Mucosa of descending colon (tissue), 3 donors: ENCODE results near the gene DGAT2. TPM values are rescaled to one million over a fixed set of nuclear protein-coding genes. Genes with fewer than 3 reads are reported as not detected.

Experiments
- ATAC-seq: fragments of 200-7000 bp; cut with Tn5 transposase; one replicate; pipeline ENCODE4 v1.9.1; 2020; ENCODE audit warnings: mild to moderate bottlenecking, moderate library complexity
- DNase-seq, 3 donors: peaks; one replicate each; pipeline ENCODE4 v3.0.0-alpha.2; 2020
- H3K36me3 ChIP-seq: fragments of 200-600 bp; one replicate; pipeline ENCODE4 v1.8.0; 2021; ENCODE audit warnings: low read depth, mild to moderate bottlenecking
- H3K4me1 ChIP-seq: fragments of 200-600 bp; one replicate; pipeline ENCODE4 v1.8.0; 2021; ENCODE audit warnings: low read depth, mild to moderate bottlenecking
- H3K4me3 ChIP-seq: fragments of 200-600 bp; one replicate; pipeline ENCODE4 v1.8.0; 2021; ENCODE audit warnings: mild to moderate bottlenecking
- H3K9me3 ChIP-seq: fragments of 200-600 bp; one replicate; pipeline ENCODE4 v1.8.0; 2021; ENCODE audit warnings: mild to moderate bottlenecking
- intact Hi-C, 2 donors: fragments of 100-400 bp; cut with DNase I in 1 of 2; cut with micrococcal nuclease in 1 of 2; formaldehyde crosslinking; loops; one replicate each; pipeline versions ENCODE4 v1.11.0 to v1.11.1; 2022; cut with DNase I, micrococcal nuclease
- total RNA-seq, 3 donors: library from RNA; stranded (reverse); fragmentation: NEBNext Ultra II Directional in 2 of 3; extraction: Animal tissue kit (Norgen Biotek cat#: 25700) in 2 of 3; gene quantifications; one replicate each; pipeline versions ENCODE4 v1.2.1 to v1.2.4, GENCODE V29; 2021 to 2023
- TF ChIP-seq, protein P1 (sequence below): fragments of 200-600 bp; IDR thresholded peaks from one replicate; pipeline ENCODE4 v1.8.0; 2022; ENCODE audit warnings: antibody characterized with exemption, mild to moderate bottlenecking
- donor health status: DM: no; HTN: no; CAD: no; lungs with moderate emphysema.
- donor health status: DM: no; HTN: no; CAD: no.
- donor health status: DM: no; HTN: yes; CAD: no.

DGAT2 gene
- total RNA-seq, 3 donors from 2014 or later, result 3.4 to 4.2 (median 3.5) TPM

- TF ChIP-seq, protein P1, sequence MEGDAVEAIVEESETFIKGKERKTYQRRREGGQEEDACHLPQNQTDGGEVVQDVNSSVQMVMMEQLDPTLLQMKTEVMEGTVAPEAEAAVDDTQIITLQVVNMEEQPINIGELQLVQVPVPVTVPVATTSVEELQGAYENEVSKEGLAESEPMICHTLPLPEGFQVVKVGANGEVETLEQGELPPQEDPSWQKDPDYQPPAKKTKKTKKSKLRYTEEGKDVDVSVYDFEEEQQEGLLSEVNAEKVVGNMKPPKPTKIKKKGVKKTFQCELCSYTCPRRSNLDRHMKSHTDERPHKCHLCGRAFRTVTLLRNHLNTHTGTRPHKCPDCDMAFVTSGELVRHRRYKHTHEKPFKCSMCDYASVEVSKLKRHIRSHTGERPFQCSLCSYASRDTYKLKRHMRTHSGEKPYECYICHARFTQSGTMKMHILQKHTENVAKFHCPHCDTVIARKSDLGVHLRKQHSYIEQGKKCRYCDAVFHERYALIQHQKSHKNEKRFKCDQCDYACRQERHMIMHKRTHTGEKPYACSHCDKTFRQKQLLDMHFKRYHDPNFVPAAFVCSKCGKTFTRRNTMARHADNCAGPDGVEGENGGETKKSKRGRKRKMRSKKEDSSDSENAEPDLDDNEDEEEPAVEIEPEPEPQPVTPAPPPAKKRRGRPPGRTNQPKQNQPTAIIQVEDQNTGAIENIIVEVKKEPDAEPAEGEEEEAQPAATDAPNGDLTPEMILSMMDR, result no peak
- Histone ChIP-seq H3K4me3 (no peak overlapping the region), H3K4me1 (no peaks in the 10 kb centered on the region), H3K36me3 (no peaks in the 10 kb centered on the region), H3K9me3 (no peaks in the 10 kb centered on the region)
- DNase-seq (no peak), ATAC-seq (no peak)
- intact Hi-C loops, result no loop called here
These were observed 66.2 kb downstream of the DGAT2 start for GRCh38 chr11:75834728-75835127.

- Histone ChIP-seq H3K4me1 (no peaks in the 10 kb centered on the region), H3K9me3 (no peaks in the 10 kb centered on the region), H3K4me3 (no peak overlapping the region), H3K36me3 (no peaks in the 10 kb centered on the region)
- no peak for ATAC-seq
- DNase-seq, result no peak
- TF ChIP-seq, protein P1, result no peak
- intact Hi-C loops, result no loop called here
These were observed 67.8 kb downstream of the DGAT2 start for GRCh38 chr11:75836417-75836816.

- Histone ChIP-seq H3K36me3 (no peaks in the 10 kb centered on the region), H3K4me3 (no peak overlapping the region), H3K4me1 (no peaks in the 10 kb centered on the region), H3K9me3 (no peaks in the 10 kb centered on the region)
- intact Hi-C loops, result no loop called here
- TF ChIP-seq, protein P1, result no peak
- ATAC-seq (no peak), DNase-seq (no peak)
These were observed 71.3 kb downstream of the DGAT2 start for GRCh38 chr11:75839851-75840250.

DNA sequence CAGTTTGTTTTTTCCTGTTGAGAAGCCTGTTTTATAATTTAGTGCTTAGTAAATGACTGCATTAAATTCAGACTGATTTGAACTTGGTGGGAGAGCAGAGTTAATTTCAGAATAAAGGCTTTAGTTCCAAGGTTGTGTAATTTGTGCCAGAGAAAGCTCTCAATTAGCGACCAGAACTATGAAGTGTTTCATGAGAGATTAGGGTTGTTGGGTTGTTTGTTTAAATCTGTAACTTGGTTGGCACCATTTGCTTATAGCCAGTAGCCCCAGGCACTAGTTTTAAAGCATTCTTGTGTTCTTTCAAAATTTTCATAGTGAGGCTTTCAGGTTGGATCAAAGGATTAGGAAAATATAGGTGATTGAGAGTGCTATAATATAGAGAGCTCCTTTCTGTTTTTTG, 71.9 kb downstream of the DGAT2 start:
- DNase-seq (no peak), ATAC-seq (no peak)
- no peaks in the 10 kb centered on the region for H3K36me3 ChIP-seq
- H3K9me3 ChIP-seq, result no peaks in the 10 kb centered on the region
- TF ChIP-seq, protein P1, result no peak
- intact Hi-C loops, result no loop called here
- H3K4me3 ChIP-seq, result no peak overlapping the region
- H3K4me1 ChIP-seq, result no peaks in the 10 kb centered on the region

GRCh38 chr11:75841739-75842138, 73.2 kb downstream of the DGAT2 start:
- intact Hi-C loops, result no loop called here
- H3K36me3 ChIP-seq, result no peaks in the 10 kb centered on the region

More at GRCh38 chr11:75841739-75842138, 73.2 kb downstream of the DGAT2 start:
- Histone ChIP-seq H3K4me3 (no peak overlapping the region), H3K9me3 (no peaks in the 10 kb centered on the region), H3K4me1 (no peaks in the 10 kb centered on the region)
- TF ChIP-seq, protein P1, result no peak
- DNase-seq, result no peak
- ATAC-seq, result no peak
